Breast epithelium (tissue), 3 donors: ENCODE results near the gene DPYD.

Source experiments
- POLR2A ChIP-seq: fragments of 450-650 bp; IDR thresholded peaks from one replicate; pipeline ENCODE4 v1.6.1; 2016; ENCODE audit warnings: antibody characterized with exemption, mild to moderate bottlenecking, moderate library complexity
- POLR2AphosphoS5 ChIP-seq, 3 donors: sonication (generic); formaldehyde crosslinking; IDR thresholded peaks; one replicate each; pipeline ENCODE4 v1.6.1; 2017; ENCODE audit warnings: antibody characterized with exemption in 3 of 3
- TF ChIP-seq, protein P1 (sequence below), 3 donors: fragments of 450-650 bp; IDR thresholded peaks; one replicate each; pipeline ENCODE4 v1.5.1; 2016 to 2017; ENCODE audit warnings: antibody characterized with exemption in 3 of 3, mild to moderate bottlenecking in 3 of 3, moderate library complexity in 3 of 3

DNA sequence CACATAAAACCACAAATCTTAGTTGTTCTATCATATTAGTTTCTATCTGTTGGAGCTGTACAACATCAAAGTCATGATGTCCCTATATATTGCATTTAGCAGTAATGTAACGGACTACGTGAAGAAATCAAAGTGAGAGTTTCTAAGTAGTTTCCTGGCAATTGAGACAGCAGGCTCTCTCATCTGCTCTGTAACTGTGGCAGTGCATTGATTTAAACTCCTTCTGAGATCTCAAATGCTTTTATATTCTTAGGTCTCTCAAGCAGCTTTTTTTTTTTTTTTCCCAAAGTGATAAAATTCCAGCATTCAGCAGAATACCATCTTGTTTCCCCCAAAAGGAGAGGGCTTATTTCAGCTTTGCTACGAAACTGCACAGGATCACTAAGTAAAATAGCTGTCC lies 719.2 kb downstream of the DPYD start:
- TF ChIP-seq, protein P1, sequence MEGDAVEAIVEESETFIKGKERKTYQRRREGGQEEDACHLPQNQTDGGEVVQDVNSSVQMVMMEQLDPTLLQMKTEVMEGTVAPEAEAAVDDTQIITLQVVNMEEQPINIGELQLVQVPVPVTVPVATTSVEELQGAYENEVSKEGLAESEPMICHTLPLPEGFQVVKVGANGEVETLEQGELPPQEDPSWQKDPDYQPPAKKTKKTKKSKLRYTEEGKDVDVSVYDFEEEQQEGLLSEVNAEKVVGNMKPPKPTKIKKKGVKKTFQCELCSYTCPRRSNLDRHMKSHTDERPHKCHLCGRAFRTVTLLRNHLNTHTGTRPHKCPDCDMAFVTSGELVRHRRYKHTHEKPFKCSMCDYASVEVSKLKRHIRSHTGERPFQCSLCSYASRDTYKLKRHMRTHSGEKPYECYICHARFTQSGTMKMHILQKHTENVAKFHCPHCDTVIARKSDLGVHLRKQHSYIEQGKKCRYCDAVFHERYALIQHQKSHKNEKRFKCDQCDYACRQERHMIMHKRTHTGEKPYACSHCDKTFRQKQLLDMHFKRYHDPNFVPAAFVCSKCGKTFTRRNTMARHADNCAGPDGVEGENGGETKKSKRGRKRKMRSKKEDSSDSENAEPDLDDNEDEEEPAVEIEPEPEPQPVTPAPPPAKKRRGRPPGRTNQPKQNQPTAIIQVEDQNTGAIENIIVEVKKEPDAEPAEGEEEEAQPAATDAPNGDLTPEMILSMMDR (IDR thresholded peaks at IDR 0.05), result no peak
- no peak for TF ChIP-seq POLR2A
- TF ChIP-seq POLR2AphosphoS5 (IDR thresholded peaks at IDR 0.05), result no peak
